Activated T-cell treated with anti-CD3 and anti-CD28 coated beads for 1 hour (primary cell): ENCODE measurements around the gene APOA5.

Experiments
- DNase-seq: peaks from one replicate; pipeline ENCODE4 v3.0.0-alpha.2; 2020; ENCODE audit warnings: low read depth

APOA5 gene

GRCh38 chr11:116797816-116798215 lies 6.1 kb upstream of the APOA5 start:
- DNase-seq, result no peak

GRCh38 chr11:116796548-116796947 lies 4.9 kb upstream of the APOA5 start:
- no peak for DNase-seq

GRCh38 chr11:116794851-116795250 lies 3.2 kb upstream of the APOA5 start:
- no peak for DNase-seq

GRCh38 chr11:116793772-116794097 lies 2.1 kb upstream of the APOA5 start:
- no peak for DNase-seq

GRCh38 chr11:116792869-116793771 lies 1.4 kb upstream of the APOA5 start:
- no peak for DNase-seq

GRCh38 chr11:116792144-116792868 lies 627 bp upstream of the APOA5 start:
- DNase-seq, result no peak

GRCh38 chr11:116791002-116791812 lies 472 bp downstream of the APOA5 start:
- peak; percentile 68 for DNase-seq

- no peak for DNase-seq
These were observed 1.3 kb downstream of the APOA5 start for GRCh38 chr11:116790167-116791001.

- DNase-seq, result no peak
These were observed 2.7 kb downstream of the APOA5 start for GRCh38 chr11:116788975-116789374.

- DNase-seq, result no peak
These were observed 3.1 kb downstream of the APOA5 start for GRCh38 chr11:116788534-116788933.

GRCh38 chr11:116787786-116788486 lies 3.7 kb downstream of the APOA5 start, which contains the start of gene ZPR1:
TSS of gene ZPR1 (minus strand) at chr11:116788023. CDS start at chr11:116787990, 33 bp downstream.
- DNase-seq, result peak; percentile 79

GRCh38 chr11:116787436-116787785 lies 4.3 kb downstream of the APOA5 start:
- no peak for DNase-seq

GRCh38 chr11:116786966-116787365 lies 4.7 kb downstream of the APOA5 start:
- DNase-seq, result no peak

GRCh38 chr11:116786326-116786725 lies 5.4 kb downstream of the APOA5 start:
- DNase-seq, result no peak

GRCh38 chr11:116782728-116783127 lies 9.0 kb downstream of the APOA5 start:
- no peak for DNase-seq

GRCh38 chr11:116778556-116778955 lies 13.1 kb downstream of the APOA5 start:
- no peak for DNase-seq

- no peak for DNase-seq
These were observed 14.6 kb downstream of the APOA5 start for GRCh38 chr11:116777056-116777455.

- no peak for DNase-seq
These were observed 15.1 kb downstream of the APOA5 start for GRCh38 chr11:116776522-116776984.

GRCh38 chr11:116775975-116776374 lies 15.7 kb downstream of the APOA5 start:
- DNase-seq, result no peak

GRCh38 chr11:116774661-116775060 lies 17.0 kb downstream of the APOA5 start:
- DNase-seq, result no peak
